Kidney (tissue), 14 donors: ENCODE measurements around the gene OR7G2. TPM values are rescaled to one million over a fixed set of nuclear protein-coding genes. Genes with fewer than 3 reads are reported as not detected.

Experiments
- DNase-seq, 5 donors: peaks; one replicate each; pipeline ENCODE4 v3.0.0-alpha.2; 2013 to 2020
- FAIRE-seq: peaks from 2 replicates; lab custom pipeline; 2012; peaks lifted over from hg19 to GRCh38; lab: Jason Lieb, UNC
- H3K27ac ChIP-seq, 2 donors: one replicate each; pipeline ENCODE4 v1.7.0; 2013; ENCODE audit warnings: low read depth in 2 of 2, low read length in 2 of 2, inconsistent platforms in 1 of 2
- H3K27me3 ChIP-seq: one replicate; pipeline ENCODE4 v1.7.1; 2013; ENCODE audit warnings: low read length, inconsistent platforms; ENCODE audit not compliant: control insufficient read depth, insufficient read depth
- H3K36me3 ChIP-seq, 3 donors: one replicate each; pipeline versions ENCODE4 v1.7.0 to v1.7.1; 2013; ENCODE audit warnings: low read length in 3 of 3, control low read depth in 1 of 3, inconsistent platforms in 1 of 3; ENCODE audit not compliant: insufficient read depth in 3 of 3, control insufficient read depth in 2 of 3
- H3K4me1 ChIP-seq, 3 donors: one replicate each; pipeline versions ENCODE4 v1.7.0 to v1.7.1; 2013; ENCODE audit warnings: low read length in 3 of 3, inconsistent platforms in 1 of 3, low read depth in 1 of 3; ENCODE audit not compliant: control insufficient read depth in 2 of 3, insufficient read depth in 2 of 3
- H3K4me3 ChIP-seq, 3 donors: one replicate each; pipeline versions ENCODE4 v1.7.0 to v1.8.1; 2013; ENCODE audit warnings: low read length in 3 of 3, control low read depth in 1 of 3, inconsistent platforms in 1 of 3
- H3K9ac ChIP-seq, 3 donors: one replicate each; pipeline versions ENCODE4 v1.7.0 to v1.7.1; 2013; ENCODE audit warnings: low read length in 3 of 3, control low read depth in 1 of 3, inconsistent platforms in 1 of 3
- H3K9me3 ChIP-seq, 3 donors: one replicate each; pipeline versions ENCODE4 v1.7.0 to v1.7.1; 2013; ENCODE audit warnings: low read length in 3 of 3, control low read depth in 1 of 3, inconsistent platforms in 1 of 3; ENCODE audit not compliant: control insufficient read depth in 2 of 3, insufficient read depth in 1 of 3
- intact Hi-C: fragments of 100-400 bp; cut with DNase I; formaldehyde crosslinking; loops from one replicate; pipeline ENCODE4 v1.11.1; 2022
- polyA plus RNA-seq: library from polyadenylated mRNA; stranded (reverse); fragments of 350-450 nt; fragmentation: Illumina TruSeq; extraction: RNeasy Lipid Tissue Mini Kit (QIAGEN cat#74804); gene quantifications from one replicate; pipeline ENCODE4 v1.2.3, GENCODE V29; 2014; ENCODE audit warnings: low read depth, low replicate concordance; ENCODE audit not compliant: insufficient read depth
- total RNA-seq: library from RNA; stranded (reverse); fragmentation: NEBNext Ultra II Directional; extraction: Animal tissue kit (Norgen Biotek cat#: 25700); gene quantifications from one replicate; pipeline ENCODE4 v1.2.1, GENCODE V29; 2021
- TF ChIP-seq, protein P1 (sequence below): IDR thresholded peaks from 3 replicates; pipeline ENCODE4 v1.5.1; 2012; ENCODE audit warnings: mild to moderate bottlenecking, moderate library complexity, borderline replicate concordance; ENCODE audit not compliant: insufficient read depth; ENCODE audit errors: extremely low read depth
- donor health status: control.
- donor health status: control.
- donor health status: control.
- donor health status: control.
- donor health status: control.
- donor health status: DM: yes; HTN: yes; CAD: no.
- donor health status: Normal renal cell carcinoma (clear cell type).

Gene OR7G2
- total and polyA plus RNA-seq, 2 donors from 2014 or later, result not detected

DNA sequence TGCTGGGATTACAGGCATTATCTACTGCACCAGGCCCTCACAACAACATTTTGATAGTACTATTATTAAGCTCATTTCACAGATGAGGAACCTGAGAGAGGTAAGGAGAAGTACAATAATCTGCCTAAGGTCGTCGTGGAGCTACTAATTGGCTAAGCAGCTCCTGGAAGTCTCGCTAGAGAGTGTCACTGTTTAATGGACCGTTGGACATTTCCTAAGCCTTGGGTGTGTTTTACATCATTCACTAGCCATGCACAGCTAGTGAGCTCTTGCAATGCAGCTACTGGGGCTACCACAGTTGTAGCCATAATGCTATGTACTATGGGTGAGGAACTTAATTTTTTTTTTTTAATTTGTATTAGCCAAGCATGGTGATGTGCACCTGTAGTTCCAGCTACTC lies 54.4 kb downstream of the OR7G2 start:
- no peak for FAIRE-seq
- Histone ChIP-seq H3K27me3 (no peaks in the 10 kb centered on the region), H3K4me1 (no peaks in the 10 kb centered on the region), H3K4me3 (no peak overlapping the region), H3K9ac (no peak overlapping the region), H3K9me3 (peaks cover 0 to 2% (median 0%) of the 10 kb centered on the region in 3 donors), H3K36me3 (no peaks in the 10 kb centered on the region), H3K27ac (no peak overlapping the region)
- intact Hi-C loops, result no loop called here
- TF ChIP-seq, protein P1, sequence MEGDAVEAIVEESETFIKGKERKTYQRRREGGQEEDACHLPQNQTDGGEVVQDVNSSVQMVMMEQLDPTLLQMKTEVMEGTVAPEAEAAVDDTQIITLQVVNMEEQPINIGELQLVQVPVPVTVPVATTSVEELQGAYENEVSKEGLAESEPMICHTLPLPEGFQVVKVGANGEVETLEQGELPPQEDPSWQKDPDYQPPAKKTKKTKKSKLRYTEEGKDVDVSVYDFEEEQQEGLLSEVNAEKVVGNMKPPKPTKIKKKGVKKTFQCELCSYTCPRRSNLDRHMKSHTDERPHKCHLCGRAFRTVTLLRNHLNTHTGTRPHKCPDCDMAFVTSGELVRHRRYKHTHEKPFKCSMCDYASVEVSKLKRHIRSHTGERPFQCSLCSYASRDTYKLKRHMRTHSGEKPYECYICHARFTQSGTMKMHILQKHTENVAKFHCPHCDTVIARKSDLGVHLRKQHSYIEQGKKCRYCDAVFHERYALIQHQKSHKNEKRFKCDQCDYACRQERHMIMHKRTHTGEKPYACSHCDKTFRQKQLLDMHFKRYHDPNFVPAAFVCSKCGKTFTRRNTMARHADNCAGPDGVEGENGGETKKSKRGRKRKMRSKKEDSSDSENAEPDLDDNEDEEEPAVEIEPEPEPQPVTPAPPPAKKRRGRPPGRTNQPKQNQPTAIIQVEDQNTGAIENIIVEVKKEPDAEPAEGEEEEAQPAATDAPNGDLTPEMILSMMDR, result no peak
- peak in 2 of 5 donors; percentile 43 to 49 for DNase-seq

Other genes starting within 250 kb of the OR7G2 start
- 0.41 TPM for gene MUC16, start 97.1 kb downstream of the OR7G2 start, total RNA-seq
- gene MUC16, start 97.1 kb downstream of the OR7G2 start, polyA plus RNA-seq, result not detected
- not detected for gene OR1M1, start 20.4 kb downstream of the OR7G2 start, total RNA-seq
- not detected for gene OR1M1, start 20.4 kb downstream of the OR7G2 start, polyA plus RNA-seq
- not detected for gene OR7G1, start 8.3 kb upstream of the OR7G2 start, total RNA-seq
- gene OR7G1, start 8.3 kb upstream of the OR7G2 start, polyA plus RNA-seq, result not detected
- not detected for gene OR7G3, start 19.5 kb upstream of the OR7G2 start, total RNA-seq
- not detected for gene OR7G3, start 19.5 kb upstream of the OR7G2 start, polyA plus RNA-seq
- 32.6 TPM for gene ZNF317, start 32.9 kb upstream of the OR7G2 start, total RNA-seq
- gene ZNF317, start 32.9 kb upstream of the OR7G2 start, polyA plus RNA-seq, result 30.2 TPM
- not detected for gene OR7D2, start 71.5 kb upstream of the OR7G2 start, total RNA-seq
- gene OR7D2, start 71.5 kb upstream of the OR7G2 start, polyA plus RNA-seq, result not detected
- not detected for gene OR7D4, start 112.1 kb upstream of the OR7G2 start, total RNA-seq
- not detected for gene OR7D4, start 112.1 kb upstream of the OR7G2 start, polyA plus RNA-seq
- gene OR7E24, start 143.5 kb upstream of the OR7G2 start, total RNA-seq, result not detected
- gene OR7E24, start 143.5 kb upstream of the OR7G2 start, polyA plus RNA-seq, result not detected
- 11.4 TPM for gene ZNF699, start 202.4 kb upstream of the OR7G2 start, total RNA-seq
- 0.69 TPM for gene ZNF699, start 202.4 kb upstream of the OR7G2 start, polyA plus RNA-seq
- 28.5 TPM for gene ZNF559, start 216.7 kb upstream of the OR7G2 start, total RNA-seq
- gene ZNF559, start 216.7 kb upstream of the OR7G2 start, polyA plus RNA-seq, result 19.5 TPM